Astrocyte (in vitro differentiated cells and primary cell): ENCODE results near the gene ATP1B1. TPM values are rescaled to one million over a fixed set of nuclear protein-coding genes. Genes with fewer than 3 reads are reported as not detected.

Experiments used
- DNase-seq: peaks from one replicate; pipeline ENCODE4 v3.0.0-alpha.2; 2010; ENCODE audit warnings: low read depth
- FAIRE-seq: peaks from 2 replicates; lab custom pipeline; 2011; peaks lifted over from hg19 to GRCh38; lab: Jason Lieb, UNC
- H2AFZ ChIP-seq: 2 replicates; pipeline ENCODE4 v1.6.0; 2012; ENCODE audit warnings: low read depth, low read length, inconsistent platforms
- H3K27ac ChIP-seq: 2 replicates; pipeline ENCODE4 v1.5.1; 2011; ENCODE audit warnings: low read depth, low read length, inconsistent platforms
- H3K27me3 ChIP-seq: 2 replicates; pipeline ENCODE4 v1.6.0; 2011; ENCODE audit warnings: low read length, inconsistent platforms; ENCODE audit not compliant: insufficient read depth
- H3K36me3 ChIP-seq: 2 replicates; pipeline ENCODE4 v1.5.1; 2011; ENCODE audit warnings: low read length, inconsistent platforms; ENCODE audit not compliant: insufficient read depth
- H3K4me1 ChIP-seq: 2 replicates; pipeline ENCODE4 v1.5.1; 2011; ENCODE audit warnings: low read length, inconsistent platforms; ENCODE audit not compliant: insufficient read depth
- H3K4me2 ChIP-seq: 2 replicates; pipeline ENCODE4 v1.6.0; 2012; ENCODE audit warnings: low read length, inconsistent platforms
- H3K4me3 ChIP-seq: 2 replicates; pipeline ENCODE4 v1.5.1; 2011; ENCODE audit warnings: low read depth, mild to moderate bottlenecking, low read length, inconsistent platforms; ENCODE audit not compliant: insufficient read depth
- H3K79me2 ChIP-seq: 2 replicates; pipeline ENCODE4 v1.6.0; 2012; ENCODE audit warnings: mild to moderate bottlenecking, low read length, inconsistent platforms; ENCODE audit not compliant: insufficient read depth
- H3K9ac ChIP-seq: 2 replicates; pipeline ENCODE4 v1.6.0; 2012; ENCODE audit warnings: mild to moderate bottlenecking, low read length, inconsistent platforms
- H3K9me3 ChIP-seq: 2 replicates; pipeline ENCODE4 v1.5.1; 2012; ENCODE audit warnings: low read depth, mild to moderate bottlenecking, low read length, inconsistent platforms; ENCODE audit not compliant: insufficient read depth
- H4K20me1 ChIP-seq: 2 replicates; pipeline ENCODE4 v1.6.0; 2012; ENCODE audit warnings: low read length, inconsistent platforms; ENCODE audit not compliant: insufficient read depth
- H3K27ac Mint-ChIP-seq: one replicate; pipeline ENCODE4 v1.8.0; 2021; ENCODE audit warnings: mild to moderate bottlenecking, mixed read lengths; ENCODE audit not compliant: unreplicated experiment
- H3K27me3 Mint-ChIP-seq: one replicate; pipeline ENCODE4 v1.8.0; 2021; ENCODE audit warnings: low read depth, mixed read lengths; ENCODE audit not compliant: unreplicated experiment
- H3K36me3 Mint-ChIP-seq: one replicate; pipeline ENCODE4 v1.8.0; 2021; ENCODE audit warnings: low read depth, mixed read lengths; ENCODE audit not compliant: unreplicated experiment
- H3K4me1 Mint-ChIP-seq: one replicate; pipeline ENCODE4 v1.8.0; 2021; ENCODE audit warnings: low read depth, mixed read lengths; ENCODE audit not compliant: unreplicated experiment
- H3K4me3 Mint-ChIP-seq: one replicate; pipeline ENCODE4 v1.8.0; 2021; ENCODE audit warnings: mild to moderate bottlenecking, moderate library complexity, mixed read lengths; ENCODE audit not compliant: unreplicated experiment
- H3K9me3 Mint-ChIP-seq: one replicate; pipeline ENCODE4 v1.8.0; 2021; ENCODE audit warnings: mild to moderate bottlenecking, mixed read lengths; ENCODE audit not compliant: unreplicated experiment
- EZH2 ChIP-seq: IDR thresholded peaks from 2 replicates; pipeline ENCODE4 v1.6.1; 2012; ENCODE audit warnings: mild to moderate bottlenecking, low read length, inconsistent platforms; ENCODE audit not compliant: insufficient read depth
- total RNA-seq: library from RNA; stranded (reverse); gene quantifications from 2 replicates; pipeline ENCODE4 v1.2.1, GENCODE V29; 2021
- TF ChIP-seq, protein P1 (sequence below): IDR thresholded peaks from 2 replicates; pipeline ENCODE4 v1.5.1; 2011; ENCODE audit warnings: low read depth, mild to moderate bottlenecking, inconsistent platforms, low read length, moderate library complexity; ENCODE audit not compliant: insufficient read depth

Gene ATP1B1
- total RNA-seq, 1 donor from 2014 or later = 56.5 TPM

GRCh38 chr1:169081503-169082123, 24.9 kb upstream of the ATP1B1 start:
- Mint-ChIP-seq H3K27me3 (no peaks in the 10 kb centered on the region), H3K9me3 (no peaks in the 10 kb centered on the region), H3K36me3 (no peaks in the 10 kb centered on the region), H3K4me1 (no peaks in the 10 kb centered on the region), H3K4me3 (no peak overlapping the region), H3K27ac (no peak overlapping the region)
- no peaks in the 10 kb centered on the region for H3K79me2 ChIP-seq
- H3K27me3 ChIP-seq = no peaks in the 10 kb centered on the region
- H3K4me1 ChIP-seq = no peaks in the 10 kb centered on the region
- no peak overlapping the region for H2AFZ ChIP-seq
- no peaks in the 10 kb centered on the region for H3K36me3 ChIP-seq
- no peaks in the 10 kb centered on the region for H3K9me3 ChIP-seq
- no peak overlapping the region for H3K4me2 ChIP-seq
- TF ChIP-seq EZH2 = no peak
- TF ChIP-seq, protein P1, sequence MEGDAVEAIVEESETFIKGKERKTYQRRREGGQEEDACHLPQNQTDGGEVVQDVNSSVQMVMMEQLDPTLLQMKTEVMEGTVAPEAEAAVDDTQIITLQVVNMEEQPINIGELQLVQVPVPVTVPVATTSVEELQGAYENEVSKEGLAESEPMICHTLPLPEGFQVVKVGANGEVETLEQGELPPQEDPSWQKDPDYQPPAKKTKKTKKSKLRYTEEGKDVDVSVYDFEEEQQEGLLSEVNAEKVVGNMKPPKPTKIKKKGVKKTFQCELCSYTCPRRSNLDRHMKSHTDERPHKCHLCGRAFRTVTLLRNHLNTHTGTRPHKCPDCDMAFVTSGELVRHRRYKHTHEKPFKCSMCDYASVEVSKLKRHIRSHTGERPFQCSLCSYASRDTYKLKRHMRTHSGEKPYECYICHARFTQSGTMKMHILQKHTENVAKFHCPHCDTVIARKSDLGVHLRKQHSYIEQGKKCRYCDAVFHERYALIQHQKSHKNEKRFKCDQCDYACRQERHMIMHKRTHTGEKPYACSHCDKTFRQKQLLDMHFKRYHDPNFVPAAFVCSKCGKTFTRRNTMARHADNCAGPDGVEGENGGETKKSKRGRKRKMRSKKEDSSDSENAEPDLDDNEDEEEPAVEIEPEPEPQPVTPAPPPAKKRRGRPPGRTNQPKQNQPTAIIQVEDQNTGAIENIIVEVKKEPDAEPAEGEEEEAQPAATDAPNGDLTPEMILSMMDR = no peak
- no peak for FAIRE-seq
- no peak overlapping the region for H3K27ac ChIP-seq
- no peak for DNase-seq
- H3K9ac ChIP-seq = no peak overlapping the region
- H3K4me3 ChIP-seq = no peak overlapping the region
- no peaks in the 10 kb centered on the region for H4K20me1 ChIP-seq

DNA sequence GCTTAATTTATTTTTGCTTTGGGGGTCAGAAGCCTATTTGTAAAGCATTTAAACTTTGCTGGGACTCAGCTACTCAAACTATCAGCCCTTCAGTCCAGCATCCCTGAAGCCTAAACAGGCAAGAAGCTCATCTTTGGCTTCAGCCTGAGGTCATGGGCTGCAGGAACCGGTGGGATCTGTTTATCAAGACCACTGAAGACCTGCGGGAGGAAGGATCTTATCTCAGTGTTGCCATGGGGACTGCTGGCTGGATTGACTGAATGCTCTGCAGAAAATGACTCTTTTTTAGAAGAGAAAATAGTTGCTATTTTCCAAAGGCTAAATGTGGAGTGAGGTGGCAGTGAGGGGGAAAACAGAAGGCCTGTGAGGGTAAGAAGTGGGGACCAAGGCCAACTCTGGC, 20.6 kb upstream of the ATP1B1 start:
- no peak overlapping the region for H3K4me3 ChIP-seq
- no peaks in the 10 kb centered on the region for H3K79me2 ChIP-seq
- H3K9ac ChIP-seq = no peak overlapping the region
- H4K20me1 ChIP-seq = no peaks in the 10 kb centered on the region
- H3K27me3 Mint-ChIP-seq = peaks cover 2% of the 10 kb centered on the region
- H3K4me1 ChIP-seq = no peaks in the 10 kb centered on the region
- no peak overlapping the region for H3K4me2 ChIP-seq
- FAIRE-seq (no peak), DNase-seq (no peak)
- H3K27ac ChIP-seq = no peak overlapping the region
- peaks cover 3% of the 10 kb centered on the region for H3K4me1 Mint-ChIP-seq
- H3K36me3 ChIP-seq = no peaks in the 10 kb centered on the region
- no peak for TF ChIP-seq EZH2
- TF ChIP-seq, protein P1 = no peak
- H3K9me3 Mint-ChIP-seq = no peaks in the 10 kb centered on the region
- no peak overlapping the region for H2AFZ ChIP-seq
- no peak overlapping the region for H3K4me3 Mint-ChIP-seq
- H3K36me3 Mint-ChIP-seq = no peaks in the 10 kb centered on the region
- H3K9me3 ChIP-seq = no peaks in the 10 kb centered on the region
- no peaks in the 10 kb centered on the region for H3K27me3 ChIP-seq
- H3K27ac Mint-ChIP-seq = no peak overlapping the region
